K562 (cell line): Measurements from ENCODE around the gene GPNMB. TPM values are rescaled to one million over a fixed set of nuclear protein-coding genes. Genes with fewer than 3 reads are reported as not detected.

Experiments used
- CBX3 ChIP-seq, 2 experiments: IDR thresholded peaks; 1 replicate in 1 of 2; 2 replicates in 1 of 2; pipeline ENCODE4 v1.6.1; 2012; ENCODE audit warnings: inconsistent platforms in 2 of 2, low read length in 2 of 2, borderline replicate concordance in 1 of 2, control low read depth in 1 of 2
- CEBPB ChIP-seq: fragments of 450-650 bp; IDR thresholded peaks from 2 replicates; pipeline ENCODE4 v1.6.1; 2016; ENCODE audit warnings: missing genetic modification characterization, missing compliant biosample characterization
- CREB1 ChIP-seq, 2 experiments: sonication (generic) in 1 of 2; formaldehyde crosslinking in 1 of 2; IDR thresholded peaks; 2 replicates each; pipeline versions ENCODE4 v1.6.1 to v1.8.0; 2012 to 2022; ENCODE audit warnings: inconsistent platforms in 1 of 2, mild to moderate bottlenecking in 1 of 2, missing genetic modification reagents in 1 of 2, moderate library complexity in 1 of 2
- EHMT2 ChIP-seq: fragments of 450-650 bp; IDR thresholded peaks from 2 replicates; pipeline ENCODE4 v1.6.1; 2018; ENCODE audit warnings: antibody characterized with exemption
- ELF4 ChIP-seq: fragments of 450-650 bp; formaldehyde crosslinking; IDR thresholded peaks from 2 replicates; pipeline ENCODE4 v1.4.0; 2022; ENCODE audit warnings: missing genetic modification characterization
- EP400 ChIP-seq: fragments of 450-650 bp; IDR thresholded peaks from 2 replicates; pipeline ENCODE4 v1.6.1; 2017; ENCODE audit warnings: antibody characterized with exemption, mild to moderate bottlenecking, moderate library complexity
- GABPB2 ChIP-seq: fragments of 250-450 bp; sonication (Bioruptor Pico); conservative IDR thresholded peaks from 2 replicates; pipeline ENCODE4 v1.5.1; 2021; ENCODE audit warnings: mild to moderate bottlenecking
- HLTF ChIP-seq: fragments of 450-650 bp; IDR thresholded peaks from 2 replicates; pipeline ENCODE4 v1.6.1; 2016
- HOMEZ ChIP-seq: fragments of 250-450 bp; sonication (Bioruptor Pico); IDR thresholded peaks from 2 replicates; pipeline ENCODE4 v1.4.0; 2020; ENCODE audit warnings: mild to moderate bottlenecking, moderate library complexity
- NFE2L1 ChIP-seq: fragments of 450-650 bp; IDR thresholded peaks from 2 replicates; pipeline ENCODE4 v1.6.1; 2016; ENCODE audit warnings: missing genetic modification characterization, low read depth, mild to moderate bottlenecking, missing compliant biosample characterization, moderate library complexity, borderline replicate concordance
- NR1H2 ChIP-seq: sonication (generic); formaldehyde crosslinking; IDR thresholded peaks from 2 replicates; pipeline ENCODE4 v1.4.0; 2020; ENCODE audit warnings: mild to moderate bottlenecking, missing genetic modification reagents
- PHB2 ChIP-seq: fragments of 450-650 bp; IDR thresholded peaks from 2 replicates; pipeline ENCODE4 v1.6.1; 2017; ENCODE audit warnings: low read depth
- PTTG1 ChIP-seq: fragments of 450-650 bp; IDR thresholded peaks from 2 replicates; pipeline ENCODE4 v1.6.1; 2016; ENCODE audit warnings: low read depth, mild to moderate bottlenecking, missing genetic modification characterization, missing compliant biosample characterization
- RBM14 ChIP-seq: fragments of 200-400 bp; formaldehyde crosslinking; IDR thresholded peaks from 2 replicates; pipeline ENCODE4 v1.6.1; 2018; ENCODE audit warnings: low read depth, mild to moderate bottlenecking, low read length, moderate library complexity, borderline replicate concordance; ENCODE audit not compliant: insufficient read depth
- RNF2 ChIP-seq: sonication (generic); IDR thresholded peaks from 2 replicates; pipeline ENCODE4 v1.6.1; 2016
- SAP30 ChIP-seq: fragments of 200-600 bp; sonication (generic); IDR thresholded peaks from 2 replicates; pipeline ENCODE4 v1.6.1; 2012; ENCODE audit warnings: borderline replicate concordance, low read depth, mild to moderate bottlenecking, moderate library complexity, low read length, control low read depth, inconsistent platforms; ENCODE audit not compliant: insufficient read depth, poor library complexity, severe bottlenecking
- SNIP1 ChIP-seq: fragments of 450-650 bp; IDR thresholded peaks from 2 replicates; pipeline ENCODE4 v1.7.1; 2017; ENCODE audit warnings: low read depth, mild to moderate bottlenecking
- U2AF2 ChIP-seq: fragments of 200-400 bp; formaldehyde crosslinking; optimal IDR thresholded peaks from 2 replicates; pipeline ENCODE3; 2017; ENCODE audit warnings: low read depth, mild to moderate bottlenecking, low read length
- XRCC4 ChIP-seq: IDR thresholded peaks from one replicate; pipeline ENCODE4 v1.6.1; 2011; ENCODE audit not compliant: insufficient read depth, insufficient read length; ENCODE audit errors: extremely low read depth
- ZNF212 ChIP-seq: fragments of 450-650 bp; formaldehyde crosslinking; IDR thresholded peaks from 2 replicates; pipeline ENCODE4 v1.4.0; 2020; ENCODE audit warnings: mild to moderate bottlenecking
- ZNF23 ChIP-seq: fragments of 250-450 bp; sonication (Bioruptor Pico); IDR thresholded peaks from 2 replicates; pipeline ENCODE4 v1.4.0; 2020; ENCODE audit warnings: mild to moderate bottlenecking
- ZNF253 ChIP-seq: fragments of 250-450 bp; sonication (Bioruptor Pico); conservative IDR thresholded peaks from 2 replicates; pipeline ENCODE4 v1.6.1; 2021; ENCODE audit warnings: mild to moderate bottlenecking
- ZNF57 ChIP-seq: fragments of 450-650 bp; formaldehyde crosslinking; IDR thresholded peaks from 2 replicates; pipeline ENCODE4 v1.4.0; 2020; ENCODE audit warnings: mild to moderate bottlenecking, moderate library complexity
- ZNF79 ChIP-seq: fragments of 250-450 bp; sonication (Bioruptor Pico); IDR thresholded peaks from 2 replicates; pipeline ENCODE4 v1.4.0; 2020; ENCODE audit warnings: low read depth, mild to moderate bottlenecking, moderate library complexity
- ZSCAN29 ChIP-seq: fragments of 450-650 bp; IDR thresholded peaks from 2 replicates; pipeline ENCODE4 v1.6.1; 2017
- polyA plus RNA-seq, 8 experiments: library from polyadenylated mRNA; depleted of rRNA in 4 of 8; stranded (reverse) in 5 of 8; unstranded in 3 of 8; fragments of >200 nt; fragmentation: Nextera tagmentation in 2 of 8; fragmentation: Illumina TruSeq in 1 of 8; extraction: Ambion mirVana in 2 of 8; extraction: Trizol in 1 of 8; gene quantifications; 2 replicates each; pipeline versions ENCODE4 v1.2.1 to v1.2.3, GENCODE V29; 2011 to 2014; ENCODE audit warnings: inconsistent platforms in 1 of 8, missing spikeins in 1 of 8
- total RNA-seq, 7 experiments: library from RNA; depleted of rRNA in 6 of 7; stranded (reverse); fragments of >200 nt in 6 of 7; fragmentation: Illumina TruSeq in 2 of 7; extraction: Trizol in 2 of 7; gene quantifications; 2 replicates each; pipeline versions ENCODE4 v1.2.1 to v1.2.3, GENCODE V29; 2011 to 2021; ENCODE audit warnings: low replicate concordance in 1 of 7
- TF ChIP-seq, protein P1 (sequence below): fragments of 200-800 bp; sonication (Bioruptor generic); IDR thresholded peaks from 2 replicates; pipeline ENCODE4 v1.6.1; 2017; ENCODE audit warnings: missing genetic modification characterization, missing compliant biosample characterization
- TF ChIP-seq, protein P2 (sequence below): fragments of 250-450 bp; sonication (Bioruptor Pico); IDR thresholded peaks from 2 replicates; pipeline ENCODE4 v1.8.0; 2021; ENCODE audit warnings: moderate library complexity, mild to moderate bottlenecking, inconsistent platforms

GPNMB gene
- total and polyA plus RNA-seq, 9 of the 15 experiments (the other 6 are each of a cell fraction or from before 2014, with no cell fraction given), result 0.15 to 0.72 (median 0.33) TPM

DNA sequence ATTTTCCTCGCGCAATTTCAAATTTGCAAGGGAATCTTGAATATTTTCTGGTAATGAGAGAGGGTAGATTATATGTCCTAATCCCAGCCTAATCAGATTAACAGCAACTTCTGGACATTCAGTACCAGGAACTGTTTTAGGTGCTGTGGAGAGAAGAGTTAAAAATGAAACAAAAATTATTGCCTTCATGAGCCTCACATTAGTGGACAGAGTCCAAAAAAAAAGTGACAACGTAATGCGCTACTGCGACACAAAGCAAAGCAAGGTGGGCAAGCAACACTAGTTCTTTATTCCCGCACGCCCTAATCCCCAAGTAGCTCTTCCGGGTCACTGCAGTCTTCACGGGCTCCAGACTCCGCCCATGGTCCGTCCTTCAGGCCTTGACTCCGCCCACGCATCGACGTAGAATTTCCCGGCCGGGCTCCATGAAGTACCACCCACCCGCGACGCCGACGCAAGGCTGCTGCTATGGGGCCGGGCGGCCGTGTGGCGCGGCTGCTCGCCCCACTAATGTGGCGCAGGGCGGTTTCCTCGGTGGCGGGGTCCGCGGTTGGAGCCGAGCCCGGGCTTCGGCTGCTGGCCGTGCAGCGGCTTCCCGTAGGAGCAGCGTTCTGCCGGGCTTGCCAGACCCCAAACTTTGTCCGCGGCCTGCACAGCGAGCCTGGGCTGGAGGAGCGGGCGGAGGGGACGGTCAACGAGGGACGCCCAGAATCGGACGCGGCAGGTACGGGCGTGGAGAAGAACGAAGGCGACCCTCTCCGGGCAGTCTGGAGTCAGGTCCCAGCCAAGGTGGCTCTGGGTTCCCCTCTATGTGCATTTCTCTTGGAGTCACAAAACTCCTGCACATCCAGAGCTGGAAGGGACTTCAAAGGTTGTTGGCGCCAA is 52.6 kb downstream of the GPNMB start, which contains the start of gene MALSU1 (continued):
- TF ChIP-seq ELF4 (CRISPR knock-in tag) (0 out of 2 replicates have a peak, but pooled peaks have one; percentile 23), ZNF253 (no peak), CREB1 (IDR thresholded peaks at IDR 0.05) (peak; percentile 95), CREB1 (CRISPR knock-in tag; IDR thresholded peaks at IDR 0.05) (peak; percentile 93), ZNF23 (no peak), GABPB2 (CRISPR knock-in tag) (no peak), RBM14 (no peak), SAP30 (peak; percentile 75), SNIP1 (no peak; the same call in 1 of the 2 replicates), XRCC4 (no peak), RNF2 (peak; percentile 32; the same call in 1 of the 2 replicates), NFE2L1 (no peak), NR1H2 (CRISPR knock-in tag) (no peak), HLTF (no peak), CEBPB (tag) (no peak), EHMT2 (peak; percentile 93), ZNF79 (CRISPR knock-in tag) (no peak), HOMEZ (no peak), PHB2 (peak; percentile 60), CBX3 (IDR thresholded peaks at IDR 0.05; ENCODE audit: borderline replicate concordance in 1 of 2, low read length in 2 of 2) (peak in 1 of 2 experiments; percentile 91; a peak in 2 of 3 replicates), ZNF57 (CRISPR knock-in tag) (no peak), U2AF2 (no peak), ZSCAN29 (no peak), PTTG1 (tag) (peak; percentile 60; the same call in 1 of the 2 replicates), EP400 (peak; percentile 93), ZNF212 (CRISPR knock-in tag) (no peak)
- TF ChIP-seq, protein P1, sequence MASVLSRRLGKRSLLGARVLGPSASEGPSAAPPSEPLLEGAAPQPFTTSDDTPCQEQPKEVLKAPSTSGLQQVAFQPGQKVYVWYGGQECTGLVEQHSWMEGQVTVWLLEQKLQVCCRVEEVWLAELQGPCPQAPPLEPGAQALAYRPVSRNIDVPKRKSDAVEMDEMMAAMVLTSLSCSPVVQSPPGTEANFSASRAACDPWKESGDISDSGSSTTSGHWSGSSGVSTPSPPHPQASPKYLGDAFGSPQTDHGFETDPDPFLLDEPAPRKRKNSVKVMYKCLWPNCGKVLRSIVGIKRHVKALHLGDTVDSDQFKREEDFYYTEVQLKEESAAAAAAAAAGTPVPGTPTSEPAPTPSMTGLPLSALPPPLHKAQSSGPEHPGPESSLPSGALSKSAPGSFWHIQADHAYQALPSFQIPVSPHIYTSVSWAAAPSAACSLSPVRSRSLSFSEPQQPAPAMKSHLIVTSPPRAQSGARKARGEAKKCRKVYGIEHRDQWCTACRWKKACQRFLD, result peak; percentile 89
- TF ChIP-seq, protein P2, sequence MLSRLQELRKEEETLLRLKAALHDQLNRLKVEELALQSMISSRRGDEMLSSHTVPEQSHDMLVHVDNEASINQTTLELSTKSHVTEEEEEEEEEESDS, result no peak
